ENCODE data around the gene SCG3. TPM values are rescaled to one million over a fixed set of nuclear protein-coding genes. Genes with fewer than 3 reads are reported as not detected.

SCG3 gene
- total RNA-seq, 1 donor from 2014 or later = 1.8 TPM

- Histone ChIP-seq H2AFZ (ENCODE audit: low read depth, low read length) (no peak overlapping the region), H3K9ac (ENCODE audit: low read length) (no peak overlapping the region), H3K4me3 (ENCODE audit: insufficient read depth, low read depth, low read length) (no peak overlapping the region), H3K79me2 (ENCODE audit: insufficient read depth, low read length) (no peaks in the 10 kb centered on the region), H3K36me3 (ENCODE audit: insufficient read depth, low read length) (no peaks in the 10 kb centered on the region), H4K20me1 (ENCODE audit: insufficient read depth, low read length) (no peaks in the 10 kb centered on the region), H3K27me3 (ENCODE audit: insufficient read depth, low read length) (no peaks in the 10 kb centered on the region), H3K9me3 (ENCODE audit: insufficient read depth, low read depth, low read length) (no peaks in the 10 kb centered on the region), H3K4me1 (ENCODE audit: insufficient read depth, low read length) (no peaks in the 10 kb centered on the region), H3K27ac (ENCODE audit: low read depth, low read length) (no peak overlapping the region), H3K4me2 (ENCODE audit: low read length) (no peak overlapping the region)
- no peak for DNase-seq (ENCODE audit: low read depth)
- H3K4me3 Mint-ChIP-seq (ENCODE audit: unreplicated experiment) = no peak overlapping the region
- TF ChIP-seq CTCF (IDR thresholded peaks at IDR 0.05; ENCODE audit: insufficient read depth, low read depth, low read length) (no peak), EZH2 (IDR thresholded peaks at IDR 0.05; ENCODE audit: insufficient read depth, low read length) (no peak)
- no peaks in the 10 kb centered on the region for H3K27me3 Mint-ChIP-seq (ENCODE audit: low read depth, unreplicated experiment)
- FAIRE-seq = no peak
- H3K4me1 Mint-ChIP-seq (ENCODE audit: low read depth, unreplicated experiment) = no peaks in the 10 kb centered on the region
- peaks cover 7% of the 10 kb centered on the region for H3K36me3 Mint-ChIP-seq (ENCODE audit: low read depth, unreplicated experiment)
- no peak overlapping the region for H3K27ac Mint-ChIP-seq (ENCODE audit: unreplicated experiment)
- peaks cover 2% of the 10 kb centered on the region for H3K9me3 Mint-ChIP-seq (ENCODE audit: unreplicated experiment)
Measured at GRCh38 chr15:51766341-51766740, 85.0 kb downstream of the SCG3 start.

- Mint-ChIP-seq H3K9me3 (ENCODE audit: unreplicated experiment) (peaks cover 2% of the 10 kb centered on the region), H3K27ac (ENCODE audit: unreplicated experiment) (no peak overlapping the region), H3K4me3 (ENCODE audit: unreplicated experiment) (no peak overlapping the region), H3K4me1 (ENCODE audit: low read depth, unreplicated experiment) (no peaks in the 10 kb centered on the region), H3K36me3 (ENCODE audit: low read depth, unreplicated experiment) (peaks cover 7% of the 10 kb centered on the region), H3K27me3 (ENCODE audit: low read depth, unreplicated experiment) (no peaks in the 10 kb centered on the region)
- Histone ChIP-seq H3K27ac (ENCODE audit: low read depth, low read length) (no peak overlapping the region), H2AFZ (ENCODE audit: low read depth, low read length) (no peak overlapping the region), H3K9me3 (ENCODE audit: insufficient read depth, low read depth, low read length) (no peaks in the 10 kb centered on the region), H3K27me3 (ENCODE audit: insufficient read depth, low read length) (no peaks in the 10 kb centered on the region), H3K79me2 (ENCODE audit: insufficient read depth, low read length) (no peaks in the 10 kb centered on the region), H3K4me2 (ENCODE audit: low read length) (no peak overlapping the region), H3K4me1 (ENCODE audit: insufficient read depth, low read length) (no peaks in the 10 kb centered on the region), H4K20me1 (ENCODE audit: insufficient read depth, low read length) (no peaks in the 10 kb centered on the region), H3K36me3 (ENCODE audit: insufficient read depth, low read length) (no peaks in the 10 kb centered on the region), H3K9ac (ENCODE audit: low read length) (no peak overlapping the region), H3K4me3 (ENCODE audit: insufficient read depth, low read depth, low read length) (no peak overlapping the region)
- FAIRE-seq (no peak), DNase-seq (ENCODE audit: low read depth) (no peak)
- TF ChIP-seq EZH2 (IDR thresholded peaks at IDR 0.05; ENCODE audit: insufficient read depth, low read length) = no peak
- TF ChIP-seq CTCF (IDR thresholded peaks at IDR 0.05; ENCODE audit: insufficient read depth, low read depth, low read length) = no peak
Measured at GRCh38 chr15:51768018-51768417, 86.7 kb downstream of the SCG3 start.

Other genes with a start within 250 kb of the SCG3 start
- 17.8 and 19.0 TPM in 2 replicates for gene DMXL2, start 58.7 kb upstream of the SCG3 start, total RNA-seq
- gene LYSMD2, start 56.2 kb downstream of the SCG3 start, total RNA-seq = 3.4 and 4.9 TPM in 2 replicates
- gene TMOD2, start 70.1 kb downstream of the SCG3 start, total RNA-seq = 7.1 and 8.4 TPM in 2 replicates
- 65.2 TPM in 2 replicates for gene TMOD3, start 148.2 kb downstream of the SCG3 start, total RNA-seq

Measured in astrocyte (in vitro differentiated cells and primary cell).